ENCODE results near the gene FRY. TPM values are rescaled to one million over a fixed set of nuclear protein-coding genes. Genes with fewer than 3 reads are reported as not detected.

FRY gene
- total RNA-seq, 1 donor: 12.3 TPM

DNA sequence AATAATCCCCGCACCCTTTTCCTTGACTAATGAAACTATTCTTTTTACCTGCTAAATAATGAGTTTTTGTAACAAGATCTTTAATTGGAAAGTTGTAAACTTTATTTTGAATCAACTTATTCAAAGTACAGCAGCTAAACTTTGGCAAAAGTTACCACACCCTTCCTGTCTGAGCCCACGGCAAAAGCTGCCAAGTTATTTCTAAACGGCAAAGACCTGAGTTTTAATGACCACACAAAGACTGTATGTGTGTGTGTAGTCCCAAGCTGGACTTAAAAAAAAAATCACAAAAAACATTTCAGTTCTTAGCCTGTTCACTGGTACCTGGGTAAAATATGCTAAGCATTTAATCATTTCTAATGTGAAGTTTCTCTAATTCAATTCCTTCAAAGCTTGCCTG, 222.8 kb downstream of the FRY start:
- no peak overlapping the region for H3K4me2 ChIP-seq (ENCODE audit: insufficient read depth, low read length)
- no peaks in the 10 kb centered on the region for H3K9me3 ChIP-seq (ENCODE audit: low read depth, low read length)
- H3K27me3 ChIP-seq (ENCODE audit: insufficient read depth, low read length): no peaks in the 10 kb centered on the region
- no peak overlapping the region for H3K27ac ChIP-seq (ENCODE audit: low read depth, low read length)
- H3K36me3 ChIP-seq (ENCODE audit: insufficient read depth, low read length): no peaks in the 10 kb centered on the region
- H3K4me1 ChIP-seq (ENCODE audit: insufficient read depth, low read length): no peaks in the 10 kb centered on the region
- no peak for TF ChIP-seq CTCF (IDR thresholded peaks at IDR 0.05; ENCODE audit: extremely low read depth, low read depth, low read length)
- H2AFZ ChIP-seq (ENCODE audit: low read length): no peak overlapping the region
- DNase-seq (ENCODE audit: insufficient read length, low spot score, missing footprints): no peak
- no peaks in the 10 kb centered on the region for H4K20me1 ChIP-seq (ENCODE audit: insufficient read depth, low read length)
- H3K4me3 ChIP-seq (ENCODE audit: insufficient read depth, low read length): no peak overlapping the region
- no peaks in the 10 kb centered on the region for H3K79me2 ChIP-seq (ENCODE audit: insufficient read depth, low read length)

DNA sequence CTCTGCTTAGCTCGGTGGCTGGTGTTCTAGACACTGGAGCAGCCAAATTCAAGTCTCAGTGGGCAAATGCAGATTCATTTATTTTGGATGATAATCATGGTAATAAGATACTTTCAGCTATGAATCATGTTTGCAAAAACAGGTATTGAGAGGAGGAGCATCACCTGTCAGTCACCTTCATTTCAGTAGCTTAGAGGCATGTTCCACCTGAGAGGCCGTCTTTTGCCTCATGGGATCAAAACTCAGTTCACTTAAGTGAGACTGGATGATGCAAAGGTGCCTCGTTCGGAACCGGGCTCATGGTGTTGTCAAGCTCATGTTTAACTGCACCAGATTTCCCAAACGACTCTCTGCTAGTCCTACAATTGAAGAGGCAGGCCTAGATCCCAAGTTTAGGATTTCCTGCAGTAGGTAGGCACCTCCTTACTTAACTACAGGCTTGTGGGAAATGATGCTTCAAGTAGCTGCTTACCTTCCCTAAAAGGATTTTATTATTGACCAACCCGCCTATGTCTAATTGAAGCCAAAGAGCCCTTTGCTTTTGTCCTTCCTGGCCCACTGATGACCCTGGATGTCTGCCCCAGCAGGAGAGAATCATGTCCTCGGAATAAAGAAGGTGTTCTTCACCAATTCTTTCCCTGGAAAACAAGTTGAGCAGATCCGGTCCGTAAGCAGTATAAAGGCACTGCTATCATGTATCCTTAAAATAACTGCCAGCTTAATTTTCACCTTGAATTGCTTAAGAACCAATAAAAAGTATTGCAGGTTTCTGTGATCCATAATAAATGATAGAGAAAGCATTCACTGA, 223.5 kb downstream of the FRY start:
- H4K20me1 ChIP-seq (ENCODE audit: insufficient read depth, low read length): no peaks in the 10 kb centered on the region
- TF ChIP-seq CTCF (IDR thresholded peaks at IDR 0.05; ENCODE audit: extremely low read depth, low read depth, low read length): no peak
- no peaks in the 10 kb centered on the region for H3K27me3 ChIP-seq (ENCODE audit: insufficient read depth, low read length)
- no peak overlapping the region for H3K4me2 ChIP-seq (ENCODE audit: insufficient read depth, low read length)
- no peak overlapping the region for H2AFZ ChIP-seq (ENCODE audit: low read length)
- H3K27ac ChIP-seq (ENCODE audit: low read depth, low read length): no peak overlapping the region
- DNase-seq (ENCODE audit: insufficient read length, low spot score, missing footprints): no peak
- H3K9me3 ChIP-seq (ENCODE audit: low read depth, low read length): no peaks in the 10 kb centered on the region
- H3K36me3 ChIP-seq (ENCODE audit: insufficient read depth, low read length): no peaks in the 10 kb centered on the region
- no peaks in the 10 kb centered on the region for H3K4me1 ChIP-seq (ENCODE audit: insufficient read depth, low read length)
- no peak overlapping the region for H3K4me3 ChIP-seq (ENCODE audit: insufficient read depth, low read length)
- H3K79me2 ChIP-seq (ENCODE audit: insufficient read depth, low read length): no peaks in the 10 kb centered on the region

GRCh38 chr13:32255724-32256109, 224.1 kb downstream of the FRY start:
- Histone ChIP-seq H3K27ac (ENCODE audit: low read depth, low read length) (no peak overlapping the region), H3K27me3 (ENCODE audit: insufficient read depth, low read length) (no peaks in the 10 kb centered on the region), H3K4me1 (ENCODE audit: insufficient read depth, low read length) (no peaks in the 10 kb centered on the region), H3K4me3 (ENCODE audit: insufficient read depth, low read length) (no peak overlapping the region), H3K4me2 (ENCODE audit: insufficient read depth, low read length) (no peak overlapping the region), H2AFZ (ENCODE audit: low read length) (no peak overlapping the region), H4K20me1 (ENCODE audit: insufficient read depth, low read length) (no peaks in the 10 kb centered on the region), H3K9me3 (ENCODE audit: low read depth, low read length) (no peaks in the 10 kb centered on the region), H3K36me3 (ENCODE audit: insufficient read depth, low read length) (no peaks in the 10 kb centered on the region), H3K79me2 (ENCODE audit: insufficient read depth, low read length) (no peaks in the 10 kb centered on the region)
- no peak for TF ChIP-seq CTCF (IDR thresholded peaks at IDR 0.05; ENCODE audit: extremely low read depth, low read depth, low read length)
- no peak for DNase-seq (ENCODE audit: insufficient read length, low spot score, missing footprints)

- no peaks in the 10 kb centered on the region for H3K36me3 ChIP-seq (ENCODE audit: insufficient read depth, low read length)
- no peaks in the 10 kb centered on the region for H3K9me3 ChIP-seq (ENCODE audit: low read depth, low read length)
- no peaks in the 10 kb centered on the region for H3K79me2 ChIP-seq (ENCODE audit: insufficient read depth, low read length)
- H3K27ac ChIP-seq (ENCODE audit: low read depth, low read length): no peak overlapping the region
- H3K4me3 ChIP-seq (ENCODE audit: insufficient read depth, low read length): no peak overlapping the region
- TF ChIP-seq CTCF (IDR thresholded peaks at IDR 0.05; ENCODE audit: extremely low read depth, low read depth, low read length): no peak
- no peak for DNase-seq (ENCODE audit: insufficient read length, low spot score, missing footprints)
- no peak overlapping the region for H3K4me2 ChIP-seq (ENCODE audit: insufficient read depth, low read length)
- no peaks in the 10 kb centered on the region for H4K20me1 ChIP-seq (ENCODE audit: insufficient read depth, low read length)
- peaks cover 4% of the 10 kb centered on the region for H3K4me1 ChIP-seq (ENCODE audit: insufficient read depth, low read length)
- no peak overlapping the region for H2AFZ ChIP-seq (ENCODE audit: low read length)
- no peaks in the 10 kb centered on the region for H3K27me3 ChIP-seq (ENCODE audit: insufficient read depth, low read length)
Observed at GRCh38 chr13:32256243-32256642, 224.7 kb downstream of the FRY start.
